NOMO-1 (cell line): ENCODE measurements around the gene TP53TG5.

ENCODE experiments used
- DNase-seq, 2 experiments: peaks; one replicate each; lab custom pipeline; 2025; ENCODE audit not compliant: unreplicated experiment in 2 of 2; lab: John Stamatoyannopoulos, UW

The TP53TG5 gene

GRCh38 chr20:45347936-45348778 is 30.0 kb downstream of the TP53TG5 start, which contains the start of gene SDC4:
Gene SDC4, minus strand, starts transcription at chr20:45348424. Its CDS starts 40 bp downstream, at chr20:45348384.
- peak; percentile 25 to 37 for DNase-seq

- DNase-seq, result no peak
Observed at GRCh38 chr20:45347297-45347935, 30.7 kb downstream of the TP53TG5 start.

- DNase-seq, result no peak
Observed at GRCh38 chr20:45346851-45347250, 31.3 kb downstream of the TP53TG5 start.

GRCh38 chr20:45346291-45346718 is 31.8 kb downstream of the TP53TG5 start:
- no peak for DNase-seq

- DNase-seq, result no peak
Observed at GRCh38 chr20:45345104-45345936, 32.8 kb downstream of the TP53TG5 start.

- DNase-seq, result peak; percentile 77 to 83
Observed at GRCh38 chr20:45344168-45344860, 33.8 kb downstream of the TP53TG5 start.

GRCh38 chr20:45343532-45344167 is 34.5 kb downstream of the TP53TG5 start:
- DNase-seq, result no peak

GRCh38 chr20:45342855-45343531 is 35.1 kb downstream of the TP53TG5 start:
- no peak for DNase-seq

- no peak for DNase-seq
Observed at GRCh38 chr20:45341939-45342854, 35.9 kb downstream of the TP53TG5 start.

GRCh38 chr20:45341579-45341938 is 36.6 kb downstream of the TP53TG5 start:
- DNase-seq, result no peak

GRCh38 chr20:45340951-45341350 is 37.2 kb downstream of the TP53TG5 start:
- DNase-seq, result no peak

- no peak for DNase-seq
Observed at GRCh38 chr20:45340236-45340847, 37.8 kb downstream of the TP53TG5 start.

- no peak for DNase-seq
Observed at GRCh38 chr20:45339799-45340198, 38.3 kb downstream of the TP53TG5 start.

GRCh38 chr20:45339084-45339483 is 39.0 kb downstream of the TP53TG5 start:
- DNase-seq, result no peak

- no peak for DNase-seq
Observed at GRCh38 chr20:45338121-45339030, 39.7 kb downstream of the TP53TG5 start.

GRCh38 chr20:45337367-45338120 is 40.6 kb downstream of the TP53TG5 start:
- DNase-seq, result no peak
